MM.1S (cell line): ENCODE results near the gene KSR2.

Source experiments
- DNase-seq: peaks from one replicate; pipeline ENCODE4 v3.0.0-alpha.2; 2015
- H2AFZ ChIP-seq: fragments of 300-600 bp; sonication (generic); 2 replicates; pipeline ENCODE4 v1.6.0; 2016; ENCODE audit warnings: antibody characterized with exemption, low read length
- H3F3A ChIP-seq: fragments of 300-600 bp; sonication (generic); 2 replicates; pipeline ENCODE4 v1.6.1; 2016; ENCODE audit warnings: mild to moderate bottlenecking, antibody characterized with exemption, low read length, moderate library complexity, mixed read lengths; ENCODE audit not compliant: insufficient read depth
- H3K27ac ChIP-seq: fragments of 300-600 bp; sonication (generic); 2 replicates; pipeline ENCODE4 v1.5.1; 2016; ENCODE audit warnings: mild to moderate bottlenecking, low read length
- H3K27me3 ChIP-seq: fragments of 300-600 bp; sonication (generic); replicated peaks from 2 replicates; pipeline ENCODE4 v1.6.0; 2016; ENCODE audit warnings: low read length; ENCODE audit not compliant: insufficient read depth
- H3K36me3 ChIP-seq: fragments of 300-600 bp; sonication (generic); replicated peaks from 2 replicates; pipeline ENCODE4 v1.6.1; 2016; ENCODE audit warnings: mild to moderate bottlenecking, low read length, mixed read lengths; ENCODE audit not compliant: insufficient read depth
- H3K4me1 ChIP-seq: fragments of 300-600 bp; sonication (generic); 2 replicates; pipeline ENCODE4 v1.6.1; 2016; ENCODE audit warnings: low read length, mixed read lengths
- H3K4me2 ChIP-seq: fragments of 300-600 bp; sonication (generic); 2 replicates; pipeline ENCODE4 v1.6.0; 2016; ENCODE audit warnings: low read depth, low read length
- H3K4me3 ChIP-seq: fragments of 300-600 bp; sonication (generic); 2 replicates; pipeline ENCODE4 v1.5.1; 2016; ENCODE audit warnings: low read length, mixed read lengths
- H3K79me2 ChIP-seq: fragments of 300-600 bp; sonication (generic); 2 replicates; pipeline ENCODE4 v1.6.1; 2016; ENCODE audit warnings: mixed run types, low read length, mixed read lengths
- H3K9ac ChIP-seq: fragments of 300-600 bp; sonication (generic); 2 replicates; pipeline ENCODE4 v1.6.1; 2016; ENCODE audit warnings: low read length, mixed read lengths
- H3K9me2 ChIP-seq: fragments of 300-600 bp; sonication (generic); replicated peaks from 2 replicates; pipeline ENCODE4 v1.6.1; 2016; ENCODE audit warnings: mild to moderate bottlenecking, low read length, mixed read lengths; ENCODE audit not compliant: insufficient read depth
- H3K9me3 ChIP-seq: fragments of 300-600 bp; sonication (generic); replicated peaks from 2 replicates; pipeline ENCODE4 v1.6.1; 2016; ENCODE audit warnings: mild to moderate bottlenecking, low read length, mixed read lengths; ENCODE audit not compliant: insufficient read depth
- H4K20me1 ChIP-seq: fragments of 300-600 bp; sonication (generic); 2 replicates; pipeline ENCODE4 v1.6.1; 2016; ENCODE audit warnings: mild to moderate bottlenecking, low read length, moderate library complexity, mixed read lengths; ENCODE audit not compliant: insufficient read depth
- CTCF ChIP-seq: fragments of 300-600 bp; sonication (generic); IDR thresholded peaks from 2 replicates; pipeline ENCODE4 v1.5.1; 2016; ENCODE audit warnings: antibody characterized with exemption, low read length, mixed read lengths
- EZH2 ChIP-seq: fragments of 300-600 bp; sonication (generic); optimal IDR thresholded peaks from 2 replicates; pipeline ENCODE3; 2017; ENCODE audit warnings: low read depth, mild to moderate bottlenecking, antibody characterized with exemption, low read length, mixed read lengths
- EZH2phosphoT487 ChIP-seq: fragments of 300-600 bp; sonication (generic); IDR thresholded peaks from 2 replicates; pipeline ENCODE4 v1.6.1; 2018; ENCODE audit warnings: antibody characterized with exemption, low read length

The KSR2 gene

DNA sequence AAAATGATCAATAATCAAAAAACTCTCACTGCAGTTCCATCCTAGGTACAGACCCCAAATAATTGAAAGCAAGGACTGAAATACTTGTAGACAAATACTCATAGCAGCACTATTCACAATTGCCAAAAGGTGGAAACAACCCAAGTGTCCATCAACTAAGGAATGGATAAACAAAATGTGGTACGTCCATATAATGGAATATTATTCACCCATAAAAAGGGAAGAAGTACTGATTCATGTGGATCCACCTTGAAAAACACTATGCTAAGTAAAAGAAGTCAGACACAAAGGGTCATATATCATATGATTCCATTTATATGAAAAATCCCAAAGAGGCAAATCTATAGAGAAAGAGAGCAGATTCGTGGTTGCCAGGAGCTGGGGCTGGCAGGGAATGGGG lies 202.8 kb downstream of the KSR2 start:
- no peaks in the 10 kb centered on the region for H3K4me1 ChIP-seq
- H3K9me3 ChIP-seq = no peaks in the 10 kb centered on the region
- no peak for TF ChIP-seq EZH2phosphoT487
- no peak for TF ChIP-seq EZH2
- TF ChIP-seq CTCF = no peak
- H3K27ac ChIP-seq = no peak overlapping the region
- DNase-seq = no peak
- no peaks in the 10 kb centered on the region for H3K9me2 ChIP-seq
- H4K20me1 ChIP-seq = no peaks in the 10 kb centered on the region
- H2AFZ ChIP-seq = no peak overlapping the region
- no peaks in the 10 kb centered on the region for H3F3A ChIP-seq
- H3K27me3 ChIP-seq = no peaks in the 10 kb centered on the region
- H3K4me2 ChIP-seq = no peak overlapping the region
- no peak overlapping the region for H3K9ac ChIP-seq
- H3K36me3 ChIP-seq = no peaks in the 10 kb centered on the region
- H3K79me2 ChIP-seq = no peaks in the 10 kb centered on the region
- H3K4me3 ChIP-seq = no peak overlapping the region

DNA sequence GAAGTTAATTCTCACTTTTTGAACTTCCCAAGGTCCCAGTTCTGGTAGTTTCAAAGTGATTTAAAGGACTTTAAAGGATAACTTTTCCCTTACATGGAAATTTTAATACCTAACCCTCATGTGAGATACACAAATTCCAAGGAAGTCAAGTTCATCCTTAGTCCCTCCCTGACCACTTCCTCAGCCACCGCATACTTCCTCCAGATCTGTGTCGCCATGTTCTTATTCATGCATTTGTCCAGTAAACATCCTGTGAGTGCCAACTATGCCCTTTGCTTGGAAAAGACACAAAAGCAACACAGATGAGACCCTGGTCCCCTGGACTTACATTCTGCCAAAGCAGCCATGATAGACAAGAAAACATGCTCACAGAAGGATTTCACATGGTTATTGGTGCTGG lies 206.6 kb downstream of the KSR2 start:
- Histone ChIP-seq H3F3A (no peaks in the 10 kb centered on the region), H3K79me2 (no peaks in the 10 kb centered on the region), H3K4me3 (no peak overlapping the region), H3K4me2 (no peak overlapping the region), H3K4me1 (no peaks in the 10 kb centered on the region), H3K27ac (no peak overlapping the region), H3K9ac (no peak overlapping the region), H3K36me3 (no peaks in the 10 kb centered on the region), H3K27me3 (no peaks in the 10 kb centered on the region), H4K20me1 (no peaks in the 10 kb centered on the region), H3K9me3 (no peaks in the 10 kb centered on the region), H2AFZ (no peak overlapping the region), H3K9me2 (no peaks in the 10 kb centered on the region)
- TF ChIP-seq CTCF = no peak
- no peak for TF ChIP-seq EZH2
- TF ChIP-seq EZH2phosphoT487 = no peak
- DNase-seq = no peak

DNA sequence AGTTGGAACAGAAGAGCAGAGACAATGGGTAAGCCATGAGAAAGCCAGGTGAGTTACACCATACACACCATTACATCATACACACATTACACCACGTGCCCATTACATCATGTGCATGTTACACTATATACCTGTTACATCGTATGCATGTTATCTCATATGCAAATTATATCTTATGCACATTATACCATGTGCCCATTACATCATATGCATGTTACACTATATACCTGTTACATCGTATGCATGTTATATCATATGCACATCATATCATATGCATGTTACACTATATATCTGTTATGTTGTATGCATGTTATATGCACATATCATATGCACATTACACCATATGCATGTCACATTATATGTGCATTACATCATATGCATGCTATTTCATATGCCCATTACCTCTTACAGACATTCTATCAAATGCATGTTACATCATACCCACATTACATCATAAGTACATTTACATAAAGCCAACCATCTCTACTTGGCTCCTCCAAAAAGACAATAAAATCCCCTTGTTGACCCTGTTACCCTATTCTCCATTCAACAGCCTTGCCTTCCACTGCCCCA lies 207.2 kb downstream of the KSR2 start:
- Histone ChIP-seq H3K9me3 (no peaks in the 10 kb centered on the region), H4K20me1 (no peaks in the 10 kb centered on the region), H3K4me3 (no peak overlapping the region), H3K4me1 (no peaks in the 10 kb centered on the region), H3K79me2 (no peaks in the 10 kb centered on the region), H3K27me3 (no peaks in the 10 kb centered on the region), H3K27ac (no peak overlapping the region), H3K9me2 (no peaks in the 10 kb centered on the region), H3K36me3 (no peaks in the 10 kb centered on the region), H3F3A (no peaks in the 10 kb centered on the region), H3K9ac (no peak overlapping the region), H3K4me2 (no peak overlapping the region), H2AFZ (no peak overlapping the region)
- no peak for TF ChIP-seq EZH2phosphoT487
- no peak for TF ChIP-seq CTCF
- TF ChIP-seq EZH2 = no peak
- DNase-seq = no peak
